ENCODE results near the gene C1orf21. TPM values are rescaled to one million over a fixed set of nuclear protein-coding genes. Genes with fewer than 3 reads are reported as not detected.

The C1orf21 gene
- total RNA-seq, 2 experiments from 2014 or later: 4.5 to 4.9 TPM

DNA sequence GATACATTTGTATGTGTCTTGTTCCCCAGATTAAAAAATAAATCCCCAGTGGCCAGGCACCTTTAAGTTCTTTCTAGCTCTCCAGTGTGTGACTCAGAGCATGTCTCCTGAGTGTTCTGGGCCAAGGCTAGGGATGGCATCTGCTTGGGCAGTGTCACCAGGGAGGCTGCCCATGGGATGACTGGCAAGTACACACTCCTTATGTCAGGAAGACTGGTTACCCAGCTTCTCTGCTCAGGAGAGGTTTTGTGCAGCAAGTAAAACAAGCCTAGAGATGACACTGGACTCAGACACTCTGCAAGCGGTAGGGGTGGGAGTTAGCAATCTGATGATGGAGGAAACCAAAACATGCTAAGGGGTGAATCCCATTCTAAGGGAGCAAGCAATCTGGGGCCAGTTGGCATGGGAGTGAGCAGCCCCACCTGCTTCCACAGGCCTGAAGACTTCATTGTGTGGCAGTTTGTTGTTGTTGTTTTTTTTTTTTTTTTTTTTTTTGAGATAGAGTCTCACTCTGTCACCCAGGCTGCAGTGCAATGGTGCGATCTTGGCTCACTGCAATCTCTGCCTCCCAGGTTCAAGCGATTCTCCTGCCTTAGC, 230.7 kb downstream of the C1orf21 start:
- ChIA-PET POLR2A (no interaction called here), CTCF (no interaction called here)

DNA sequence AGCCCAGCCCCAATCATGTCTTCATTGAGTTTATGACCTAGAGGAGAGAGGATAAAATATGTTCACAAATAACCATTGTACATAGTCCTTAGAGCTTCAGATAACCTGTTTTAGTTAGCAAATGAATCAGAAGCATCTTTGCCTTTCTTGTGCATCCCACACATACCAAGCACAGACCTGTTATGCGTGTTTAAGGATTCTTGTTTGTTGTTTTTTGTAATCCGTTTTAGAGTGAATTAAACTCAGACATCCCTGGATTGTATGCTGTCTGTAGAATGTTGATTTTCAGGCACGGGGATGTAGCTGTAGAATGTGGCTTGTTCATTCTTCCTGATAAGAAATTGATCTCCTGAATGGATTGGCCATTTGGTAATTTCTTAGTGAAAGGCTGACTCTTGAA, 232.0 kb downstream of the C1orf21 start:
- ChIA-PET CTCF (interaction anchor here (1.3 kb wide), 1 partner anchor 8 kb away, joined by 6 read pairs; no protein-coding TSS in a partner anchor), POLR2A (no interaction called here)

- ChIA-PET POLR2A (no interaction called here), CTCF (no interaction called here)
Measured at GRCh38 chr1:184620469-184620868, 233.6 kb downstream of the C1orf21 start.

DNA sequence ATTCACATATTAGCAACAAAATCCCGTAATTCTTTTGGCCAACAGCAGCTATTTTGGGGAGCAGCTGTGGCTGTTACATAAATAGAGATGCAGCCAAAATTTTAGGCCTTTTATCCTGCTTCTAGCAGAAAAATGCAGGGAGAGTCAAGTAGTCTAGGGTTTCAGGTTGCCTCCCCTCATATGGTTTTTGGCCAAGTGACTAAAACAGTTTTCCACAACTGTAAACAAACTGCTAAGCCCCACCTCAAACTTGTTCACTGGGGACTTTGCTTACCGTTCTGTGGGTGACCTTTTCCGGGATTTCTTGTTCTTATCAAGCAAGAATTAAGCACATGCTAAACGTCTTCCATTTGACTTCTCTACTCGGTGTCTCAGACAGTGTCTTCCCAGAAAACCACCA, 234.4 kb downstream of the C1orf21 start:
- CTCF ChIA-PET: no interaction called here
- POLR2A ChIA-PET: no interaction called here

- CTCF ChIA-PET: no interaction called here
Measured at GRCh38 chr1:184622136-184622823, 235.5 kb downstream of the C1orf21 start.

GRCh38 chr1:184623404-184623803, 236.6 kb downstream of the C1orf21 start:
- CTCF ChIA-PET: no interaction called here
- POLR2A ChIA-PET: no interaction called here

More at GRCh38 chr1:184622136-184622823, 235.5 kb downstream of the C1orf21 start:
- POLR2A ChIA-PET: no interaction called here

DNA sequence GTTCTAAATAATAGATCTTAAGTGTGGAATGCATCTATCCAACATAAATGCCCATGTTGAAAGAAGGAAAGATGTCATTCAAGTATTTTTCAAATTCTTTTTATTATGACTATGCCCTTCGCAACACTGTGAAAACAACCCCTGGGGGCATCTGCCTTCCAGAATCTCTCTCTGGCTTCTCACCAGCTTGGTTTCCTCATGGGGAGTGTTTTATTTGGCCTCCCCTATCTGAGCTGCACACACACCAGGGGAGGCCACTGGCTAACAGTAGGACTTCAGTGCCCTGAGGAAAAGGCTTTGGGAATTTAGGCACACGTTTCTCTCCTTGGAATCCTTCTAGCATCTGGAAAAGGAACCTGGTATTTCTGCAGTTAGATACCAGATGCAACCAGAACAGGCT, 237.2 kb downstream of the C1orf21 start:
- ChIA-PET POLR2A (no interaction called here), CTCF (no interaction called here)

- ChIA-PET CTCF (no interaction called here), POLR2A (no interaction called here)
Measured at GRCh38 chr1:184624626-184625025, 237.8 kb downstream of the C1orf21 start.

DNA sequence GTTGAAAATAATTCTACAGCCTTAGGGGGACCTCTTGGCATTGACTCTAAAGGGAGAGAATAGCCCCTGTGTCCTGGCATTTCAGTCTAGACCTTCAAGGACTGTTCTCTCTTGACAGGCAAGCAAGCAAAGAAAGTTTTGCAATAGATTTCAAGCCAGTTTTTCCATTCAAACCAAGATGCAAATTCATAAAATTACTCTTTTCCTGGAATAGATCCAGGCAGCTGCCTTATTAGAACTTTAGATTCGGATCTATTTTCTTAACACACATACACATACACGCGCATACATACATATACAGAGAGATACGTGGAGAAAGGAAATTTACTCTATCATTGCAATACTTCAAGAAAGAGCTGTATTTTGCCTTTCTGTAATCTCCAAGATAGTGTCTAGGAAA, 238.4 kb downstream of the C1orf21 start:
- ChIA-PET POLR2A (no interaction called here), CTCF (no interaction called here)

DNA sequence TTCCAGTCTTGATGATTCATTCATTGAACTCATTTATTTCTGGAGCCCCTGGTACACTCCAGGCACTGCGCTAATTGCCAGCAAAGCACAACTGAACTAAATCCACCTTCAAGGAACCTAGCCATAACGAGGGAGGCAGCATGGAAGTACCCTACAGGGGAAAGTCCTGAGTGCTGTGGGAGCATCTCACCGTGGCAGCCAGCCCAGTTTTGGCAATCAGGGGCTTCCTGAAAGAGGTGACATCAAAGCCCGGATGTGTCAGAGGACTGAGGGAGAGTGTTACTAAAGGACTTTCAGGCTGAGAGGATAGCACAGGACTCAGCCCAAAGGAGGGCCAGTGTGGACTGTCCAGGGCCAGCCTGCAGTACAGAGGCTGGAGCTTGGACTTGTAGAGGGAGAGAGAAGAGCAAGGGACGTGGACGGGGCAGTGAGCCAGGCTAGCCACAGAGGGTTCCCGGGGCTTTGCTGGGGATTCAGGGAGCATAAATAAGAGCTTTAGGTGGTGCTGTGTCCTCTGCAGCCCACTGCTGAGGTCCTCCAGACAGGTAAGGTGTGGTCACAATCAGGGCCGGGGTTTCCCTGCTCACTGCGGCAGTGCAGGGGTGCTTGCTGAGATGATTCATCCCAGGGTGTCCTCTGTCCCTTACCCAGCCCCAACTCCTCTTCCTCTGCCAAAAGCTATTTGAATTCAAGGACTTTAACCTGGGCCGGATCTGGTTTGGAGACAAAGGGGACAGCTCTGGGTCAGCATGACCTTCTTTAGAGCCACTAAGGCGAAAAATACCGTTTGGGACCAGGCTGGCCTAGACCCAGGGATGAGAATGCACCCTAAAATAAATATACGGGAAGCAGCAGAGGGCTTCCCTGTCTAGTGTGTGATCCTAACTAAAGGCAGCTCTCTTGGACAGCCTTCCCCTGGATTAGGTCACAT, 239.5 kb downstream of the C1orf21 start:
- POLR2A ChIA-PET: no interaction called here
- CTCF ChIA-PET: no interaction called here

- ChIA-PET CTCF (no interaction called here), POLR2A (no interaction called here)
Measured at GRCh38 chr1:184627007-184627341, 240.1 kb downstream of the C1orf21 start.

DNA sequence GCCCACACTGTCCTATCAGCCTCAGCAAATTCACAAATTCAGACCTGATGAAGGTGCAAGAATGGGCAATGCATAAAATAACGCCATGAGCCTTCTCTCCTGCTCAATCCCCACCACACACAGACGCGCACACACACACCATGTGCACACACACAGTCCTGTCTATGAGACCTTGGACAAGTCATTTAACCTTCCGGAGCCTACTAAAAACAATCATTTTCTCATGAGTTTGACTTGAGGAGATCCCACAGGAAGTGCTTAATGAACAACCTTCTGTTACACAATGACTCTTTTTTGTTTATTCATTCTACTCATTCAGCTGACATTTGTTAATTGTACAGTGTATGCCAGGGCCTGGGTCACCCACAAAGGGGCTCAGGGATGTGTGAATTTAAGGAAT, 242.4 kb downstream of the C1orf21 start:
- POLR2A ChIA-PET: no interaction called here

DNA sequence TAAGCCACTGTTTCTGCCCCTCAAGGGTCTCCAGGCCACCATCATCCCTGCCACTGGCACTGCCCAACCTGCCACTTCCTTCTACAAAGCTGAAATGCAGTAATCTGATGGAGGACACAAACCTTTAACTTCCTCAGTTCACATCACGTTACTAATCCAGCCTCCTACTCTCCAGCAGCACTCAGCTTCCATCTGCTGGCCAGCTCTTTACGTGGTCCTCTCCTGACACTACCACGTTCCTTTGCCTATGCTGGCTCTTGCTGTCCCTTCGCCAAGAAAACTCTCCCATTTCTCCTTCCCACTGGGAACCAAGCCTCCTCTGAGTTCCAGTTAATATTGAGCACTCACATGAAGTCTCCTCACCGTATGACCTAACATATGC, 243.8 kb downstream of the C1orf21 start:
- ChIA-PET POLR2A (no interaction called here), CTCF (no interaction called here)

More for the DNA sequence above, 242.4 kb downstream of the C1orf21 start:
- CTCF ChIA-PET: no interaction called here

GRCh38 chr1:184632415-184633175, 245.8 kb downstream of the C1orf21 start:
- CTCF ChIA-PET: no interaction called here
- POLR2A ChIA-PET: no interaction called here

GRCh38 chr1:184633785-184634184, 247.0 kb downstream of the C1orf21 start:
- POLR2A ChIA-PET: no interaction called here
- CTCF ChIA-PET: no interaction called here

DNA sequence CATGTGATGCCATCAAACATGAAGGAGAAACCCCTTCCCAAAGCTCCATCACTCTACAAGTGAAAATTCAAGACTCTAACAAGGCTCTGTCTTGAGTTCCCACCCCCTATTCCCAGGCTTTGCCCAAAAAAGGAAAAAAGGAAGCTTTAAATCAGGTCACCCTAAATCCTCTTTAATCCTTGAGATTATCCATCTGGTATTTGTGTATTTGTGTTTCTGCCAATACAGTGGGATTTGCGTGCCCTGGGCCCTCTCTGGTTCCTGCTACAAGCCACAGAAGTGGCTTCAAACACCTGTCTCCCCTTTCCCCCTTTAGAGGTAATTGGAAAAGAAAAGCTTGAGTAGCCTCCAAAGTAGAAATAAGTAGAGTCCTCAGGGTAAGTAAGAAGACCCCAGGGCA, 247.5 kb downstream of the C1orf21 start:
- CTCF ChIA-PET: no interaction called here
- POLR2A ChIA-PET: no interaction called here

DNA sequence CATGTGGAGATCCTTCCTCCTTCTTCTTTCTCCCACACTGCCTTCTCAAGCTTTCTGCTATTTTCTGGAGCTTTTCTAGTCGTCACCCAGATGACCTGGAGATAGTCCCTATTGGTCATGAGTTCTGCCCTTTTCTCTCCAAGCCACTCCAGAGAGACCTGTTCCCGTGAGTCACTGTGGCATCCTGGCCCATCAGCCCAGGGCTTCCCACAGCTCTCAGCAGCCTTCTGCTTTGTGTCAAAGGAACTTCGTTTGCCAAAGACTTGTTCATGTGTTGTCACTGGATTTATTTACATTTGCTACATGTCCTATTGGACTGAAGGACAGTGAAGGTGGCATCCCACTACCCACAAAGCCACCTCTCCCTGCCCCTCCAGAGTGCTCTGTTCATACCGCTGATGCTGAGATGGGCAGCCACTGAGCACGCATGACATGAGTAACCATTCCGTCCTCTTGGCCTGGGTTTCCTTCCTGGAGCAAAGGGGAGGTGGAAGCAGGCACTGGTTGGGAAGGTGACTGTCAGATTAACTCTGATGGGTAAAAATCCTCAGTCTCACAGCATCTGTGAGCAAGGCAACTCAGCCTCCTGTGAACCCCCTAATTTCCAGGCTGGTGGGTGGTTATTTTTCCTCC, 248.6 kb downstream of the C1orf21 start:
- ChIA-PET CTCF (no interaction called here), POLR2A (no interaction called here)

GRCh38 chr1:184635980-184636431, 249.2 kb downstream of the C1orf21 start:
- ChIA-PET CTCF (no interaction called here), POLR2A (no interaction called here)

- POLR2A ChIA-PET: no interaction called here
- CTCF ChIA-PET: no interaction called here
Measured at GRCh38 chr1:184637664-184638240, 250.9 kb downstream of the C1orf21 start.

DNA sequence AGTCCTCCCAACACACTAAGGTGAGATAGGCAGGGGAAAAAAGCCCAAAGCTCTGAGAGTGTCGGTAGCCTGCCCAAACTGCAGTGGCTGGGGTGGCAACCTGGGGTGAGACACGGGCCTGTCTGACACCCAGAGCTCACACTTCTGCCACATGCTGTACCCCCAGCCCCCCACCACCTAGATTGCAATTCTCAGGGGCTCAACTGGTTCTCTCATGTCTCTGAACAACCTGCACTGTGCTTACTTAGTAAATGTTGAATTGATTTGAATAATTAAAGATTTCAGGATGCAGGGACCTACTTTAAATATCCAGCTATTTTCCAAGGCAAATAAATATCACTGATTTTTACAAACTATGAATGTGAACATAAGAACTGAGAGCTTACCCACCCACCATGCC, 252.4 kb downstream of the C1orf21 start:
- POLR2A ChIA-PET: no interaction called here
- CTCF ChIA-PET: no interaction called here
